Upper lobe of left lung (tissue), 6 donors: ENCODE results near the gene SPTBN2. TPM values are rescaled to one million over a fixed set of nuclear protein-coding genes. Genes with fewer than 3 reads are reported as not detected.

Experiments used
- ATAC-seq, 2 donors: fragments of 200-7000 bp; cut with Tn5 transposase; one replicate each; pipeline ENCODE4 v1.9.1; 2022; ENCODE audit warnings: mild to moderate bottlenecking in 2 of 2, moderate library complexity in 2 of 2; ENCODE audit not compliant: low FRiP score in 2 of 2
- DNase-seq, 2 donors: peaks; one replicate each; pipeline ENCODE4 v3.0.0-alpha.2; 2019 to 2020
- H3K27ac ChIP-seq, 4 donors: fragments of 200-600 bp; sonication (generic); one replicate each; pipeline ENCODE4 v1.5.1; 2016 to 2019
- H3K27me3 ChIP-seq, 4 donors: fragments of 200-600 bp; sonication (generic); one replicate each; pipeline ENCODE4 v1.5.1; 2017 to 2019
- H3K36me3 ChIP-seq, 4 donors: fragments of 200-600 bp; sonication (generic); one replicate each; pipeline ENCODE4 v1.5.1; 2016 to 2019
- H3K4me1 ChIP-seq, 4 donors: fragments of 200-600 bp; sonication (generic); one replicate each; pipeline ENCODE4 v1.5.1; 2018 to 2019
- H3K4me3 ChIP-seq, 4 donors: fragments of 200-600 bp; sonication (generic); one replicate each; pipeline ENCODE4 v1.5.1; 2017 to 2019; ENCODE audit warnings: mild to moderate bottlenecking in 2 of 4, moderate library complexity in 1 of 4
- H3K9me3 ChIP-seq, 4 donors: fragments of 200-600 bp; sonication (generic); one replicate each; pipeline ENCODE4 v1.5.1; 2018 to 2019
- EP300 ChIP-seq, 4 donors: sonication (generic); formaldehyde crosslinking; IDR thresholded peaks; one replicate each; pipeline ENCODE4 v1.5.1; 2017; ENCODE audit warnings: antibody characterized with exemption in 4 of 4, control low read depth in 2 of 4
- POLR2A ChIP-seq, 4 donors: fragments of 450-650 bp; IDR thresholded peaks; one replicate each; pipeline ENCODE4 v1.5.1; 2016 to 2017; ENCODE audit warnings: antibody characterized with exemption in 4 of 4, mild to moderate bottlenecking in 2 of 4
- POLR2AphosphoS5 ChIP-seq, 2 donors: sonication (generic); formaldehyde crosslinking; IDR thresholded peaks; one replicate each; pipeline ENCODE4 v1.5.1; 2017; ENCODE audit warnings: antibody characterized with exemption in 2 of 2
- WGBS, 2 donors: methylation state at CpG; one replicate each; pipeline ENCODE4 v1.1.5; 2017 to 2018; 5-methylcytosine and 5-hydroxymethylcytosine counted together
- total RNA-seq, 6 donors: library from RNA; depleted of rRNA in 4 of 6; stranded (reverse); fragments of >200 nt in 4 of 6; gene quantifications; one replicate each; pipeline versions ENCODE4 v1.1.0 to v1.2.1, GENCODE V29; 2016 to 2021
- TF ChIP-seq, protein P1 (sequence below), 6 experiments: fragments of 450-650 bp in 4 of 6; fragments of 200-600 bp in 2 of 6; sonication (generic) in 2 of 6; IDR thresholded peaks; one replicate each; pipeline ENCODE4 v1.5.1; 2016 to 2019; ENCODE audit warnings: antibody characterized with exemption in 6 of 6
- donor health status: DM: no; HTN: no; CAD: no; lungs with moderate emphysema.
- donor health status: DM: no; HTN: yes; CAD: no; lungs with severe emphysema.

The SPTBN2 gene
- total RNA-seq, 6 donors from 2014 or later = 9.3 to 45.1 (median 21.1) TPM

DNA sequence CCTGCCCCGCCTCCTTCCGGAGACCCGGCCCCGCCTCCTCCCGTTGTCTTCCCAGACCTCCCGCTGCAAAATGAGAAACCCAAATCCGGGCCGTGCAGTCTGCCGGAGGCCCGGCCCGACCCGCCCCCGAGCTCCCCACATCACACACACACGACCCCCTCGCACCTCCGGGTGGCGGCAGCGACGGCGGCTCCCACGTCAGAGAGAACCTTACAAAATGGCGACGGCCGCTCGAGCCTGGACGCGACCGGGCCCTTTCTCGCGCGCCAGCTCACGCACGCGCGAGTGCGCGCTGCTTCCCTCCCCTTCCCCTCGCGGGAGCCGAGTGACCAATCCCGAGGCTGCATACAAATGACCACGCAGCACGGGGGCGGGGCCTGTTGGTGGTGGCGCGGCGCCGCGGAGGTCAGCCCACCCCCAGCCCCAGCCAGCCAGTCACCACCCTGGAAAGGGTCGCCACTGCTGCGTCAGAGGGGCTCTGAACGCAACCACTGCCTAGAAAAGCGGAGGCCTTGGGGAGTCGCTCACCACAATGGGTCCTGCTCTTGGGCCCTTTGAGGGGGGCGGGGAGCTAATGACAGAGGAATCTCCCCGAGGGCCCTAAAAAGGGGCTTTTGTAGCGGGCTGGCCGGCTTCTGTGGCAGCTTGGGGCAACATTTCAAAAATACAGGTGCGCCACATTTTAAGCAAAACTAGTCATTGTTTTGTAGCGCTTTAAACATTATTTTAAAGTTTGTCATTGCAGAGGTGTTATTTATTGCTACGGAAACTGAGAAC lies 51.2 kb downstream of the SPTBN2 start, which contains the start of gene RBM4B:
Gene RBM4B, minus strand, starts transcription at position 289 of the 777 bp plus-strand sequence. CDS start 808 bp downstream, outside the sequence.
- ATAC-seq = peak; percentile 99
- TF ChIP-seq EP300 (IDR thresholded peaks at IDR 0.05) (peak in 1 of 4 donors; percentile 34), POLR2A (IDR thresholded peaks at IDR 0.05) (peak in 3 of 4 donors; percentile 66 to 83 (median 81)), POLR2AphosphoS5 (IDR thresholded peaks at IDR 0.05) (peak; percentile 65 to 87)
- TF ChIP-seq, protein P1, sequence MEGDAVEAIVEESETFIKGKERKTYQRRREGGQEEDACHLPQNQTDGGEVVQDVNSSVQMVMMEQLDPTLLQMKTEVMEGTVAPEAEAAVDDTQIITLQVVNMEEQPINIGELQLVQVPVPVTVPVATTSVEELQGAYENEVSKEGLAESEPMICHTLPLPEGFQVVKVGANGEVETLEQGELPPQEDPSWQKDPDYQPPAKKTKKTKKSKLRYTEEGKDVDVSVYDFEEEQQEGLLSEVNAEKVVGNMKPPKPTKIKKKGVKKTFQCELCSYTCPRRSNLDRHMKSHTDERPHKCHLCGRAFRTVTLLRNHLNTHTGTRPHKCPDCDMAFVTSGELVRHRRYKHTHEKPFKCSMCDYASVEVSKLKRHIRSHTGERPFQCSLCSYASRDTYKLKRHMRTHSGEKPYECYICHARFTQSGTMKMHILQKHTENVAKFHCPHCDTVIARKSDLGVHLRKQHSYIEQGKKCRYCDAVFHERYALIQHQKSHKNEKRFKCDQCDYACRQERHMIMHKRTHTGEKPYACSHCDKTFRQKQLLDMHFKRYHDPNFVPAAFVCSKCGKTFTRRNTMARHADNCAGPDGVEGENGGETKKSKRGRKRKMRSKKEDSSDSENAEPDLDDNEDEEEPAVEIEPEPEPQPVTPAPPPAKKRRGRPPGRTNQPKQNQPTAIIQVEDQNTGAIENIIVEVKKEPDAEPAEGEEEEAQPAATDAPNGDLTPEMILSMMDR (IDR thresholded peaks at IDR 0.05) = peak in 2 of 6 experiments; percentile 24 to 34
- peak; percentile 98 to 99 for DNase-seq
- Histone ChIP-seq H3K9me3 (no peaks in the 10 kb centered on the region), H3K36me3 (no peaks in the 10 kb centered on the region), H3K27me3 (no peaks in the 10 kb centered on the region), H3K4me1 (peaks cover 32 to 51% (median 36%) of the 10 kb centered on the region in 4 donors), H3K27ac (peak within 1 kb of the TSS; percentile 89 to 98 (median 96)), H3K4me3 (peak within 1 kb of the TSS; percentile 72 to 91 (median 82))
- WGBS, 2 donors = 0 to 1% methylated on average over 20 to 60 of the region's 61 CpGs

DNA sequence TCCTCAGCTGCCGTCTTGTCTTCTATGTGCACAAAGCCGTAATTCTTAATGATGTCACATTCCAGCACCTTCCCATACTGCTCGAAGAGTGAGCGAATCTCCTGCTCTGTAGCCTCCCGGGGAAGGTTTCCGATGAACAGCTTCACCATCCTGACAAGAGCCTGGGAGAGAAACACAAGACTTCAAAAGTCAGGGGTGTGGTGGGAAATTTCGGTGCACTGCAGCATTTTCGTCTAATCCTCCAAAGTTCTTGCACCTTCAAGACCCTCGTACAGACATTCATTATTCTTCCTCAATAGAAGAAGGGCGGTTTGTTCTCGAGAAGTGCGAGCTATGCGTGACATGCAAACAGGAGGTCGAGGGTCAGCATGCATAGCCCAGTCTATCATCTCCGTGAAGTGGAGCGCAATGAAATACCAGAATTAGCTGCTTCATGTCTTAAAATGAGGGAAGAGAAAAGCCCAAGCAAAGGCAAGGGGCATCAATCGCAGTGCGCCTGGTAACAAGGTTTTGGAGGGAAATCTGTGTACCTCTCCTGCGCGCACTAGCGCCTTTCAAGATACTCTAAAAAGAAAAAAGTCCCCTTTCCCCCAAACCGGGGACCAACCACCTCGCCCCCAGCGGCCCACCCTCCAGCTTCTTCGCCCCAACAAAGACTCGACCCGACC lies 52.0 kb downstream of the SPTBN2 start:
- TF ChIP-seq POLR2A (IDR thresholded peaks at IDR 0.05) (no peak), EP300 (IDR thresholded peaks at IDR 0.05) (no peak), POLR2AphosphoS5 (IDR thresholded peaks at IDR 0.05) (no peak)
- TF ChIP-seq, protein P1 (IDR thresholded peaks at IDR 0.05) = no peak
- peak overlapping the region; percentile 31 to 91 (median 82) for H3K4me3 ChIP-seq
- DNase-seq (no peak), ATAC-seq (no peak)
- H3K4me1 ChIP-seq = peaks cover 32 to 51% (median 40%) of the 10 kb centered on the region in 4 donors
- peak overlapping the region; percentile 89 to 98 (median 96) for H3K27ac ChIP-seq
- H3K9me3 ChIP-seq = no peaks in the 10 kb centered on the region
- 8 to 9% methylated on average over 22 to 27 of the region's 27 CpGs for WGBS, 2 donors
- no peaks in the 10 kb centered on the region for H3K36me3 ChIP-seq
- H3K27me3 ChIP-seq = no peaks in the 10 kb centered on the region

DNA sequence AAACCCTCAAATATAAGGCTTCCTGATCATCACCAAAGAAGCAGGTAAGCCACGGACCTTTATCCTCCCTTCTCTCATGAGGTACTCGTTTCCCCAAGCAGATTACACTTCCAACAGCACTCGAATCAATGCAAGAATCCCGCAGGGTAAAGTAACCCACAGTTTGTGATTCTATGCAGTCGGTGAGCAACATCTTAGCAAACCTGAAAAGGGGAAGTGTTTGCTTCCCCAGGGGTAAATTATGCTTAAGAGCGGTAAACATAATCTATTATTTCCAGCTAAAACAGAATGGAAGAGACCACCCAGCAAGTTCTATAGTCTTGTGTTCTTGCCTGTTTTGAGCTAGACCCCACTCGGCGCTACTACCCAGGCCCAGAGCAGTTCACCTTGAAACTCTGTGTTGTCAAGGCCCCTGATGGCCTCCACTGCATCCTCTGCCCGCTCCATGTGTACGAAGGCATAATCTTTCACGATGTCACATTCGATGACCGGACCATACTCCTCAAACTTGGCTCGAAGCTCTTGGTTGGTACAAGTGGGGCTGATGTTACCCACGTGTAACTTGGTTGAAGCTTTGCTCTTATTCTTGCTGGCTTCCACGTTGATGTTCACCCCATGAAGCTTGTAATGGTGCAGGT lies 52.6 kb downstream of the SPTBN2 start:
- Histone ChIP-seq H3K4me3 (peak overlapping the region in 1 of 4 donors; percentile 91), H3K27me3 (no peaks in the 10 kb centered on the region), H3K4me1 (peaks cover 32 to 51% (median 40%) of the 10 kb centered on the region in 4 donors), H3K36me3 (no peaks in the 10 kb centered on the region), H3K9me3 (no peaks in the 10 kb centered on the region), H3K27ac (no peak overlapping the region)
- DNase-seq (no peak), ATAC-seq (no peak)
- WGBS, 2 donors = 64 to 67% methylated on average over 16 of the region's 16 CpGs
- TF ChIP-seq, protein P1 (IDR thresholded peaks at IDR 0.05) = no peak
- TF ChIP-seq POLR2AphosphoS5 (IDR thresholded peaks at IDR 0.05) = no peak
- TF ChIP-seq EP300 (IDR thresholded peaks at IDR 0.05) = no peak
- no peak for TF ChIP-seq POLR2A (IDR thresholded peaks at IDR 0.05)

DNA sequence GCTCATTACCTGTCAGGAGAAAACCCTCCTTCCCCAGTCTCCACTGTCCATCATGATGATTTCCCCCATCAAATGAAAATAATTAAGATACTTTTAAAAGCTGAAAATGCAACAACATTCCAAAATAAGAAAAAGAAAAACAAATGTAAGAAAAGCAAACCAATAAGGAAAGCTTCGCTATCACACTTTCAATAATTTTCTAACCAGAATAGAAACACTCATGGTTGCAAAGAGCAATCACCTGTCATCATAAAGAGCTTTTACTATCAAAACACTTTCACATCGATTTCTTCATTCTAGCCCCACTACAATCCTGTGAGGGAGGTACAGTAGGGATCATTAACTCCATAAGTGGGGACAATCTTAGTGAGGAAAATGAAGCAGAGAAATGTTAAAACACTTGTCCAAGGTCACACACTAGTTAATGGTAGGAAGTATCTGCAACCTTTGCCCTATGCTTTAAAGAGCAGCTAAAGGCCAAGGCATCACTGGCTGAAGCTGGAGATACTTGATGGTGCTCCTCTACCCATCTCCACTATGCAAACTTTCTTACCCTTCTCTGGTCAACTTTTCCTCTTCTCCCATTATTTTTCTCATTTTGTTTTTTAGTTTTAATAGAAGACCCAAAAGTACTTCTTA lies 53.9 kb downstream of the SPTBN2 start:
- DNase-seq (no peak), ATAC-seq (no peak)
- H3K36me3 ChIP-seq = peaks cover 0 to 8% (median 0%) of the 10 kb centered on the region in 4 donors
- H3K27me3 ChIP-seq = no peaks in the 10 kb centered on the region
- WGBS, 2 donors = 73 to 83% methylated on average over 2 of the region's 2 CpGs
- H3K4me3 ChIP-seq = no peak overlapping the region
- H3K27ac ChIP-seq = no peak overlapping the region
- no peaks in the 10 kb centered on the region for H3K9me3 ChIP-seq
- TF ChIP-seq POLR2AphosphoS5 (IDR thresholded peaks at IDR 0.05) (no peak), EP300 (IDR thresholded peaks at IDR 0.05) (no peak), POLR2A (IDR thresholded peaks at IDR 0.05) (no peak)
- TF ChIP-seq, protein P1 (IDR thresholded peaks at IDR 0.05) = no peak
- peaks cover 32 to 51% (median 40%) of the 10 kb centered on the region in 4 donors for H3K4me1 ChIP-seq
